GM12864 (cell line): Measurements from ENCODE around the gene MRPL53.
"Not testable (repeated sequence)": the region's sequence is repeated elsewhere in the genome, so short reads cannot be mapped to it uniquely, and the experiment has no call there.

Experiments
- DNase-seq: peaks from one replicate; pipeline ENCODE4 v3.0.0-alpha.2; 2011; ENCODE audit warnings: low read depth
- H3K4me3 ChIP-seq: 2 replicates; pipeline ENCODE4 v1.5.1; 2011; ENCODE audit warnings: mild to moderate bottlenecking, low read depth, low read length, control low read depth
- CTCF ChIP-seq: IDR thresholded peaks from 2 replicates; pipeline ENCODE4 v1.5.1; 2011; ENCODE audit warnings: low read depth, mild to moderate bottlenecking, moderate library complexity, low read length, control low read depth, inconsistent platforms; ENCODE audit errors: missing control alignments

Gene MRPL53

DNA sequence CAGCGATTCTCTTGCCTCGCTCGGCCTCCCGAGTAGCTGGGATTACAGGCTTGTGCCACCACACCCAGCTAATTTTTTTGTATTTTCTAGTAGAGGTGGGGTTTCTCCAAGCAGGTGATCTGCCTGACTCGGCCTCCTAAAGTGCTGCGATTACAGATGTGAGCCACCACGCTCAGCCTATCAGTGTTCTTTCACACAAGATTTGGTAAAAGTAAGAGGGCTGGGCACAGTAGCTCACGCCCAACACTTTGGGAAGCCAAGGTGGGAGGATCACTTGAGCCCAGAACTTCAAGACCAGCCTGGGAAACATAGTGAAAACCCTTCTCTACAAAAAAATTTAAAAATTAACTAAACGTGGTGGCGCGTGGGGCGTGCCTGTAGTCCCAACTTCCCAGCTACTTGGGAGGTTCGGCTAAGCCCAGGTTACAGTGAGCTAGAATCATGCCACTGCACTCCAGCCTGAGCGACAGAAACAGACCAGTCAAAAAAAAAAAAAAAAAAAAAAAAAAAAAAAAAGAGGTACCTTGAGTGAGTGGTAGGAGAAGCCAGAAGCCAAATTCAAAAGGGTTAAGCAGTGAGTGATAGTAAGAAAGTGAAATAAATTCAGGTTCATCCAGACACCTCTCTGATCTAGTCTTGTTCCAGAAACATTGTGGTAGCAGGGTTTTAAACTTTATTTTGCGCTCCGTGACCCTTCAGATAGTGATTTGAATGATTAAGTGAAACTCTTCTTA lies 981 bp downstream of the MRPL53 start:
- DNase-seq = no peak
- no peak for TF ChIP-seq CTCF
- H3K4me3 ChIP-seq = peak overlapping the region; percentile 79

DNA sequence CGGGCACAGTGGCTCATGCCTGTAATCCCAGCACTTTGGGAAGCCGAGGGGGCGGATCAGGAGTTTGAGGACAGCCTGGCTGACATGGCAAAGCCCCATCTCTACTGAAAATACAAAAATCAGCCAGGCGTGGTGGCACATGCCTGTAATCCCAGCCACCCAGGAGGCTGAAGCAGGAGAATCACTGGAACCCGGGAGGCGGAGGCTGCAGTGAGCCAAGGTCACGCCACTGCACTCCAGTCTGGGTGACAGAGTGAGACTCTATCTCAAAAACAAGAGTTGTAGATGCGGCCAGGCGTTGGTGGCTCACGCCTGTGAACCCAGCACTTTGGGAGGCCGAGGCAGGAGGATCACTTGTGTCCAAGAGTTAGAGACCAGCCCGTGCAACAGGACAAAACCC lies 1.7 kb downstream of the MRPL53 start:
- not testable (repeated sequence) for H3K4me3 ChIP-seq, DNase-seq

- H3K4me3 ChIP-seq = peak overlapping the region; percentile 86
- DNase-seq = no peak
- no peak for TF ChIP-seq CTCF
Measured at GRCh38 chr2:74464406-74464805, 8.1 kb downstream of the MRPL53 start.

DNA sequence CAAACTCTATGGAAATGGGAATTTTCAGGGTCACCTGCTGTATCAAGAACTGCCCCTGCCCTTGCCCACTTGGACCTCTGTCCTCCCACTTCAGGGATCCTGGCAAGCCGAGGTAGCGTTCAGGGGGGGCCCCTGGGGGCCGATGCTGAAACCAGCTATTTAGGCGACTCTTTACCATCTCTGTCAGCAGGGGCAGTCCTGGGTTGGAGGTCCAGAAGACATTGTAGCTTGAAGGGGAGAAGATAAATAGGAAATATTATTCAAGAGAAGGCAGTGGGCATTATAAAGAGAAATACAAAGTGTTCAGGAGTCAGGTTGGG lies 9.7 kb downstream of the MRPL53 start:
- no peak for DNase-seq
- TF ChIP-seq CTCF = no peak
- H3K4me3 ChIP-seq = no peak overlapping the region

- TF ChIP-seq CTCF = no peak
- H3K4me3 ChIP-seq = no peak overlapping the region
- DNase-seq = no peak
Measured at GRCh38 chr2:74462054-74462785, 10.3 kb downstream of the MRPL53 start.

GRCh38 chr2:74461187-74462053 lies 11.1 kb downstream of the MRPL53 start:
- TF ChIP-seq CTCF = peak; percentile 35
- no peak overlapping the region for H3K4me3 ChIP-seq
- DNase-seq = no peak

DNA sequence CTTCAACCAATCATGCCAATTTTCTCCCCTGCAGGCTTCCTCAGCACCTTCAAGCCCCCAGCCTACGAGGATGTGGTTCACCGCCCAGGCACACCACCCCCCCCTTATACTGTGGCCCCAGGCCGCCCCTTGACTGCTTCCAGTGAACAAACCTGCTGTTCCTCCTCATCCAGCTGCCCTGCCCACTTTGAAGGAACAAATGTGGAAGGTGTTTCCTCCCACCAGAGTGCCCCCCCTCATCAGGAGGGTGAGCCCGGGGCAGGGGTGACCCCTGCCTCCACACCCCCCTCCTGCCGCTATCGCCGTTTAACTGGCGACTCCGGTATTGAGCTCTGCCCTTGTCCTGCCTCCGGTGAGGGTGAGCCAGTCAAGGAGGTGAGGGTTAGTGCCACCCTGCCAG lies 12.3 kb downstream of the MRPL53 start:
- not testable (repeated sequence) for H3K4me3 ChIP-seq, DNase-seq

GRCh38 chr2:74459503-74460118 lies 12.9 kb downstream of the MRPL53 start:
- DNase-seq = not testable (repeated sequence)
- peak overlapping the region; percentile 90 for H3K4me3 ChIP-seq
